H54 (cell line): Measurements from ENCODE around the gene TFCP2.

ENCODE experiments used
- DNase-seq: peaks from one replicate; pipeline ENCODE4 v3.0.0; 2011; ENCODE audit warnings: low spot score, mixed read lengths; ENCODE audit not compliant: insufficient read length
- FAIRE-seq: peaks from 3 replicates; lab custom pipeline; 2011; peaks lifted over from hg19 to GRCh38; lab: Jason Lieb, UNC
- POLR2A ChIP-seq: IDR thresholded peaks from 2 replicates; pipeline ENCODE4 v1.6.1; 2011; ENCODE audit warnings: low read depth, mild to moderate bottlenecking, low read length

Gene TFCP2

GRCh38 chr12:51047655-51048540 is 125.0 kb downstream of the TFCP2 start, which contains the start of gene LETMD1:
Gene LETMD1, plus strand, starts transcription at chr12:51048327. Its CDS starts 30 bp downstream, at chr12:51048357.
- DNase-seq: peak; percentile 93
- peak; percentile 47 for TF ChIP-seq POLR2A
- peak; percentile 96 for FAIRE-seq
